Measurements from ENCODE around the gene NUCKS1. TPM values are rescaled to one million over a fixed set of nuclear protein-coding genes. Genes with fewer than 3 reads are reported as not detected.
A peak's percentile ranks its signal among the peaks of the same experiment; 100 is the strongest.

NUCKS1 gene
- total and polyA plus RNA-seq, 2 donors (not counting 1 experiment from before 2014, with no cell fraction given): 98.1 to 137 TPM

DNA sequence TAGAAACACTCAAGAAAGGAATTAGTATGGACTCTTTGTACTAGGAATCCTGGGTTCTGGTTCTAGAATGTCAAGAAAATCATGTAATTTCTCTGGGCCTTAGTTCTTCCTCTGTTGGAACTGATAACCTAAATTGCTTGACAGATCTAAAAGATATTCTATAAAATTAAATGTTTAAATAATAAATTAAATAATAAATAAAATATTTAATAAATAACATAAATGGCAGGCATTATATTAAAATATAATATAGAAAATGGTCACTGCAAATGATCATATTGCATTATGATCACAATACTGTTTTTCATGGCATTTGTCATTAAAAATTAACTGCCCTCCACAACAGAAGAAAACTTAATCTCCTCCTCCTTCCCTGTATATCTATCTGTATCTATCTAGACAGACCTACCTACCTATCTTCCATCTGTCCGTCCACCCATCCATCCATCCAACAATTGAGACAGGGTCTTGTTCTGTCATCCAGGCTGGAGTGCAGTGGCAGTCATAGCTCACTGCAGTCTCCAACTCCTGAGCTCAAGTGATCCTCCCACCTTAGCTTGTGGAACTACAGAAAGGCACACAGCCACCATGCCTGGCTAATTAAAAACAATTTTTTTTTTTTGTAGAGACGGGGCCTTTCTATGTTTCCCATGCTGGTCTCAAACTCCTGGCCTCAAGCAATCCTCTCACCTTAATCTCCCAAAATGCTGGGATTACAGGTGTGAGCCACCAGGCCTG is 16.4 kb downstream of the NUCKS1 start:
- no peak for DNase-seq (ENCODE audit: low read depth in 2 of 2)
- TF ChIP-seq, protein P1, sequence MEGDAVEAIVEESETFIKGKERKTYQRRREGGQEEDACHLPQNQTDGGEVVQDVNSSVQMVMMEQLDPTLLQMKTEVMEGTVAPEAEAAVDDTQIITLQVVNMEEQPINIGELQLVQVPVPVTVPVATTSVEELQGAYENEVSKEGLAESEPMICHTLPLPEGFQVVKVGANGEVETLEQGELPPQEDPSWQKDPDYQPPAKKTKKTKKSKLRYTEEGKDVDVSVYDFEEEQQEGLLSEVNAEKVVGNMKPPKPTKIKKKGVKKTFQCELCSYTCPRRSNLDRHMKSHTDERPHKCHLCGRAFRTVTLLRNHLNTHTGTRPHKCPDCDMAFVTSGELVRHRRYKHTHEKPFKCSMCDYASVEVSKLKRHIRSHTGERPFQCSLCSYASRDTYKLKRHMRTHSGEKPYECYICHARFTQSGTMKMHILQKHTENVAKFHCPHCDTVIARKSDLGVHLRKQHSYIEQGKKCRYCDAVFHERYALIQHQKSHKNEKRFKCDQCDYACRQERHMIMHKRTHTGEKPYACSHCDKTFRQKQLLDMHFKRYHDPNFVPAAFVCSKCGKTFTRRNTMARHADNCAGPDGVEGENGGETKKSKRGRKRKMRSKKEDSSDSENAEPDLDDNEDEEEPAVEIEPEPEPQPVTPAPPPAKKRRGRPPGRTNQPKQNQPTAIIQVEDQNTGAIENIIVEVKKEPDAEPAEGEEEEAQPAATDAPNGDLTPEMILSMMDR (conservative IDR thresholded peaks at IDR 0.05 in 1 of 2, IDR thresholded peaks at IDR 0.05 in 1 of 2; ENCODE audit: low read depth in 1 of 2, low read length in 2 of 2): no peak
- TF ChIP-seq EZH2 (IDR thresholded peaks at IDR 0.05; ENCODE audit: low read length, missing control alignments): no peak
- H3K4me1 ChIP-seq (ENCODE audit: control insufficient read depth, extremely low read depth, insufficient read depth, low read length): peaks cover 2% of the 10 kb centered on the region
- H3K27ac ChIP-seq (ENCODE audit: insufficient read depth, low read length): no peak overlapping the region
- no peaks in the 10 kb centered on the region for H4K20me1 ChIP-seq (ENCODE audit: control insufficient read depth, extremely low read depth, insufficient read depth, low read length)
- no peaks in the 10 kb centered on the region for H3K9me3 ChIP-seq (ENCODE audit: control insufficient read depth, insufficient read depth, low read depth, low read length)
- no peak overlapping the region for H3K4me3 ChIP-seq (replicated peaks in 1 of 4; ENCODE audit: control extremely low read depth in 1 of 4, insufficient read depth in 1 of 4, low read depth in 3 of 4, low read length in 4 of 4)
- H3K4me2 ChIP-seq (ENCODE audit: extremely low read depth, insufficient read depth, low read length): no peak overlapping the region
- H3K36me3 ChIP-seq (ENCODE audit: control insufficient read depth, insufficient read depth, low read length): no peaks in the 10 kb centered on the region
- no peak overlapping the region for H2AFZ ChIP-seq (ENCODE audit: low read length)
- peaks cover 91% of the 10 kb centered on the region for H3K79me2 ChIP-seq (ENCODE audit: control insufficient read depth, insufficient read depth, low read length)
- no peaks in the 10 kb centered on the region for H3K27me3 ChIP-seq (ENCODE audit: control insufficient read depth, insufficient read depth, low read length)
- no peak overlapping the region for H3K9ac ChIP-seq (ENCODE audit: insufficient read depth, low read length)

DNA sequence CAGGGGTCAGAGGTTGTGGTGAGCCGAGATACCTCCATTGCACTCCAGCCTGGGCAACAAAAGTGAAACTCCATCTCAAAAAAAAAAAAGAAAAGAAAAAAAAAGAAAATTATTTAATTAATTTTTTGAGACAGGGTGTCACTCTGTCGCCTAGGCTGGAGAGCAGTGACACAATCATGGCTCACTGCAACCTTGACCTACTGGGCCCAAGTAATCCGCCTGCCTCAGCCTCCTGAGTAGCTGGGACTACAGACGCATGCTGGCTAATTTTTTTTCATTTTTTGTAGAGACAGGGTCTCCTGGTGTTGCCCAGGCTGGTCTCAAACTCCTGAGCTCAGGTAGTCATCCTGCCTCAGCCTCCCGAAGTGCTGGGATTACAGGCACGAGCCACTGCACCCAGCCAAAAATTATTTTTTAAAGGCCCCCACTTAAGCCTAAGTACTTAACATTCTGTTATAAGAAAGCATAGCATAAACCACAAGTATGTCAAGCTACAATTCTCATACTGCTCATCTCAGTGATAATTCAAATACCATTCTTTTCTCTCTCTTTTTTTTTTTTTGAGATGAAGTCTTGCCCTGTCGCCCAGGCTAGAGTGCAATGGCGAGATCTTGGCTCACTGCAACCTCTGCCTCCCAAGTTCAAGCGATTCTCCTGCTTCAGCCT is 19.9 kb downstream of the NUCKS1 start:
- no peaks in the 10 kb centered on the region for H4K20me1 ChIP-seq (ENCODE audit: control insufficient read depth, extremely low read depth, insufficient read depth, low read length)

GRCh38 chr1:205726619-205727125 is 23.3 kb downstream of the NUCKS1 start:
- Histone ChIP-seq H3K79me2 (ENCODE audit: control insufficient read depth, insufficient read depth, low read length) (peaks cover 56% of the 10 kb centered on the region), H3K36me3 (ENCODE audit: control insufficient read depth, insufficient read depth, low read length) (peaks cover 1% of the 10 kb centered on the region), H3K9ac (ENCODE audit: insufficient read depth, low read length) (no peak overlapping the region), H4K20me1 (ENCODE audit: control insufficient read depth, extremely low read depth, insufficient read depth, low read length) (no peaks in the 10 kb centered on the region), H3K4me3 (replicated peaks in 1 of 4; ENCODE audit: control extremely low read depth in 1 of 4, insufficient read depth in 1 of 4, low read depth in 3 of 4, low read length in 4 of 4) (no peak overlapping the region), H2AFZ (ENCODE audit: low read length) (no peak overlapping the region), H3K4me2 (ENCODE audit: extremely low read depth, insufficient read depth, low read length) (no peak overlapping the region), H3K4me1 (ENCODE audit: control insufficient read depth, extremely low read depth, insufficient read depth, low read length) (no peaks in the 10 kb centered on the region), H3K27me3 (ENCODE audit: control insufficient read depth, insufficient read depth, low read length) (no peaks in the 10 kb centered on the region), H3K9me3 (ENCODE audit: control insufficient read depth, insufficient read depth, low read depth, low read length) (no peaks in the 10 kb centered on the region), H3K27ac (ENCODE audit: insufficient read depth, low read length) (no peak overlapping the region)
- TF ChIP-seq, protein P1 (conservative IDR thresholded peaks at IDR 0.05 in 1 of 2, IDR thresholded peaks at IDR 0.05 in 1 of 2; ENCODE audit: low read depth in 1 of 2, low read length in 2 of 2): no peak
- no peak for TF ChIP-seq EZH2 (IDR thresholded peaks at IDR 0.05; ENCODE audit: low read length, missing control alignments)
- no peak for DNase-seq (ENCODE audit: low read depth in 2 of 2)

More for the DNA sequence above, 19.9 kb downstream of the NUCKS1 start:
- Histone ChIP-seq H3K4me3 (replicated peaks in 1 of 4; ENCODE audit: control extremely low read depth in 1 of 4, insufficient read depth in 1 of 4, low read depth in 3 of 4, low read length in 4 of 4) (no peak overlapping the region), H3K27me3 (ENCODE audit: control insufficient read depth, insufficient read depth, low read length) (no peaks in the 10 kb centered on the region), H3K36me3 (ENCODE audit: control insufficient read depth, insufficient read depth, low read length) (peaks cover under 1% of the 10 kb centered on the region), H3K27ac (ENCODE audit: insufficient read depth, low read length) (no peak overlapping the region), H2AFZ (ENCODE audit: low read length) (no peak overlapping the region), H3K4me2 (ENCODE audit: extremely low read depth, insufficient read depth, low read length) (no peak overlapping the region), H3K9ac (ENCODE audit: insufficient read depth, low read length) (no peak overlapping the region), H3K9me3 (ENCODE audit: control insufficient read depth, insufficient read depth, low read depth, low read length) (no peaks in the 10 kb centered on the region), H3K4me1 (ENCODE audit: control insufficient read depth, extremely low read depth, insufficient read depth, low read length) (peaks cover 2% of the 10 kb centered on the region), H3K79me2 (ENCODE audit: control insufficient read depth, insufficient read depth, low read length) (peaks cover 81% of the 10 kb centered on the region)
- DNase-seq (ENCODE audit: low read depth in 2 of 2): peak in 1 of 2 donors; percentile 17
- TF ChIP-seq, protein P1 (conservative IDR thresholded peaks at IDR 0.05 in 1 of 2, IDR thresholded peaks at IDR 0.05 in 1 of 2; ENCODE audit: low read depth in 1 of 2, low read length in 2 of 2): no peak
- TF ChIP-seq EZH2 (IDR thresholded peaks at IDR 0.05; ENCODE audit: low read length, missing control alignments): no peak

Data from fibroblast of lung (primary cell).